ENCODE results near the gene BEX3.

GRCh38 chrX:103338663-103339062 is 37.7 kb upstream of the BEX3 start:
- TF ChIP-seq CTCF (IDR thresholded peaks at IDR 0.05), result no peak
- no peak for TF ChIP-seq POLR2A (IDR thresholded peaks at IDR 0.05)
